Upper lobe of left lung (tissue), 4 donors: Measurements from ENCODE around the gene GLP1R.

Experiments used
- POLR2A ChIP-seq, 4 donors: fragments of 450-650 bp; IDR thresholded peaks; one replicate each; pipeline ENCODE4 v1.5.1; 2016 to 2017; ENCODE audit warnings: antibody characterized with exemption in 4 of 4, mild to moderate bottlenecking in 2 of 4
- POLR2AphosphoS5 ChIP-seq, 2 donors: sonication (generic); formaldehyde crosslinking; IDR thresholded peaks; one replicate each; pipeline ENCODE4 v1.5.1; 2017; ENCODE audit warnings: antibody characterized with exemption in 2 of 2
- TF ChIP-seq, protein P1 (sequence below), 6 experiments: fragments of 450-650 bp in 4 of 6; fragments of 200-600 bp in 2 of 6; sonication (generic) in 2 of 6; IDR thresholded peaks; one replicate each; pipeline ENCODE4 v1.5.1; 2016 to 2019; ENCODE audit warnings: antibody characterized with exemption in 6 of 6

DNA sequence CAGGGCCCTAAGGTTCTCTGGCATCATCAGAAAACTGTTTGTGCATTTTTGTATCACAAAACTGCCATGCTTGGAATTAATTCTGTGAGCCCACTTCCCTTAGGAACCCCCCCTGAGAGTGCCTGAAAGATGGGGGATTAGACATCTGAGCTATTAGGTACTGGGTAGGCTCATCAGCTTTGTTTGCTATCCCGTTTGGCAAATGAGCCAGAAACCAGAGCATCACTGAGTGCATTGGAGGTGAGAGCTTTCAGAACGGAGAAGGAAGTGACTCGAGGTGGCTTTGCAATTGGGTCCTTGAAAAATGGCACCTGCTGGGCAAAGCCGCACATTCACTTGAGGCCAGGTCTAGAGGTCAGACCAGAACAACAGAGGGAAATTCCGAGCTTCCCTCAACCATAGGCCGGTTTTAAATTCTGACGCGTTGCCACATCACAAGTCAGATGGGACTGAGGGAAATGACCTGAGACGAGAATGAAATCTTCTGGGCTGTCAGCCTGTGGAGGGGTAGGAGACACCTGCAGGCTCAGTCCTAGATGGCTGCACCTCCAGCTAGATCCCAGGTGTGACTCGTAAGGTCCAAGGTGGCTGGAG lies 8.4 kb upstream of the GLP1R start:
- TF ChIP-seq, protein P1, sequence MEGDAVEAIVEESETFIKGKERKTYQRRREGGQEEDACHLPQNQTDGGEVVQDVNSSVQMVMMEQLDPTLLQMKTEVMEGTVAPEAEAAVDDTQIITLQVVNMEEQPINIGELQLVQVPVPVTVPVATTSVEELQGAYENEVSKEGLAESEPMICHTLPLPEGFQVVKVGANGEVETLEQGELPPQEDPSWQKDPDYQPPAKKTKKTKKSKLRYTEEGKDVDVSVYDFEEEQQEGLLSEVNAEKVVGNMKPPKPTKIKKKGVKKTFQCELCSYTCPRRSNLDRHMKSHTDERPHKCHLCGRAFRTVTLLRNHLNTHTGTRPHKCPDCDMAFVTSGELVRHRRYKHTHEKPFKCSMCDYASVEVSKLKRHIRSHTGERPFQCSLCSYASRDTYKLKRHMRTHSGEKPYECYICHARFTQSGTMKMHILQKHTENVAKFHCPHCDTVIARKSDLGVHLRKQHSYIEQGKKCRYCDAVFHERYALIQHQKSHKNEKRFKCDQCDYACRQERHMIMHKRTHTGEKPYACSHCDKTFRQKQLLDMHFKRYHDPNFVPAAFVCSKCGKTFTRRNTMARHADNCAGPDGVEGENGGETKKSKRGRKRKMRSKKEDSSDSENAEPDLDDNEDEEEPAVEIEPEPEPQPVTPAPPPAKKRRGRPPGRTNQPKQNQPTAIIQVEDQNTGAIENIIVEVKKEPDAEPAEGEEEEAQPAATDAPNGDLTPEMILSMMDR (IDR thresholded peaks at IDR 0.05) = no peak
- no peak for TF ChIP-seq POLR2A (IDR thresholded peaks at IDR 0.05)
- TF ChIP-seq POLR2AphosphoS5 (IDR thresholded peaks at IDR 0.05) = no peak
